HFFc6 (cell line): ENCODE results near the gene IRX4. TPM values are rescaled to one million over a fixed set of nuclear protein-coding genes. Genes with fewer than 3 reads are reported as not detected.
A peak's percentile ranks its signal among the peaks of the same experiment; 100 is the strongest.

Experiments
- DNase-seq: peaks from one replicate; pipeline ENCODE4 v3.0.0-alpha.2; 2018
- H3K27ac Mint-ChIP-seq: 2 replicates; pipeline ENCODE4 v1.8.0; 2020; ENCODE audit warnings: mild to moderate bottlenecking, mixed read lengths
- H3K27me3 Mint-ChIP-seq: 2 replicates; pipeline ENCODE4 v1.8.0; 2021; ENCODE audit warnings: mild to moderate bottlenecking, moderate library complexity, mixed read lengths; ENCODE audit not compliant: insufficient read depth
- H3K36me3 Mint-ChIP-seq: 2 replicates; pipeline ENCODE4 v1.8.0; 2021; ENCODE audit warnings: low read depth, mixed read lengths
- H3K4me1 Mint-ChIP-seq: 2 replicates; pipeline ENCODE4 v1.8.0; 2020; ENCODE audit warnings: low read depth, mixed read lengths
- H3K4me3 Mint-ChIP-seq: 2 replicates; pipeline ENCODE4 v1.8.0; 2020; ENCODE audit warnings: mild to moderate bottlenecking, moderate library complexity, mixed read lengths
- H3K9me3 Mint-ChIP-seq: 2 replicates; pipeline ENCODE4 v1.8.0; 2020; ENCODE audit warnings: mild to moderate bottlenecking, mixed read lengths
- CTCF ChIP-seq: fragments of 200-600 bp; sonication (generic); IDR thresholded peaks from 2 replicates; pipeline ENCODE4 v1.5.0; 2021; ENCODE audit warnings: antibody characterized with exemption, mild to moderate bottlenecking
- total RNA-seq, 6 experiments: library from RNA; stranded (reverse); fragmentation: NEBNext Ultra II Directional; extraction: Animal tissue kit (Norgen Biotek cat#: 25700); gene quantifications; 2 replicates in 1 of 6; 3 replicates in 5 of 6; pipeline ENCODE4 v1.2.3, GENCODE V29; 2021

Gene IRX4
- total RNA-seq, 6 experiments from 2014 or later = not detected

GRCh38 chr5:1885868-1886845, 3.4 kb upstream of the IRX4 start:
- no peaks in the 10 kb centered on the region for H3K36me3 Mint-ChIP-seq
- H3K4me1 Mint-ChIP-seq = no peaks in the 10 kb centered on the region
- no peaks in the 10 kb centered on the region for H3K9me3 Mint-ChIP-seq
- peaks cover 39% of the 10 kb centered on the region for H3K27me3 Mint-ChIP-seq
- H3K27ac Mint-ChIP-seq = no peak overlapping the region
- TF ChIP-seq CTCF = no peak
- no peak for DNase-seq
- H3K4me3 Mint-ChIP-seq = no peak overlapping the region

DNA sequence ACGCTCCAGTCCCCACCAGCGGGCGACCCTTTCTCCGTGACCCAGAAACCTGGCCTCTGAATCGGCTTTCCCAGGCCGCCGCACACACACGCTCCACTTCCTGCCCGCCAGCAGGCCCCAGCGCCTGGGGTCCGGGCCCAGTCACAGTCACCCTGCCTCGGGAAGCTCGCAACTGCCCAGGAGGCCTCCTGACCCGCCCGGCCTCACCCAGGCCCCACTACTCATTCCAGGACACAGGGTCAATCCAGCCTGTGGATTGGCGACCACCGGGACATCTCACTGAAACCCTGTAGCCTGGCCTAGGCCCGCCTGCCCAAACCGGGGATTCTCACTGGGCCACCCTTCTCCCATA, 2.7 kb upstream of the IRX4 start:
- H3K4me3 Mint-ChIP-seq = no peak overlapping the region
- no peak overlapping the region for H3K27ac Mint-ChIP-seq
- TF ChIP-seq CTCF = no peak
- DNase-seq = no peak
- no peaks in the 10 kb centered on the region for H3K36me3 Mint-ChIP-seq
- H3K4me1 Mint-ChIP-seq = no peaks in the 10 kb centered on the region
- H3K9me3 Mint-ChIP-seq = no peaks in the 10 kb centered on the region
- peaks cover 33% of the 10 kb centered on the region for H3K27me3 Mint-ChIP-seq

GRCh38 chr5:1884678-1885403, 2.1 kb upstream of the IRX4 start:
- Mint-ChIP-seq H3K27ac (no peak overlapping the region), H3K4me3 (no peak overlapping the region), H3K4me1 (no peaks in the 10 kb centered on the region), H3K9me3 (no peaks in the 10 kb centered on the region), H3K36me3 (no peaks in the 10 kb centered on the region), H3K27me3 (peaks cover 37% of the 10 kb centered on the region)
- TF ChIP-seq CTCF = no peak
- no peak for DNase-seq

DNA sequence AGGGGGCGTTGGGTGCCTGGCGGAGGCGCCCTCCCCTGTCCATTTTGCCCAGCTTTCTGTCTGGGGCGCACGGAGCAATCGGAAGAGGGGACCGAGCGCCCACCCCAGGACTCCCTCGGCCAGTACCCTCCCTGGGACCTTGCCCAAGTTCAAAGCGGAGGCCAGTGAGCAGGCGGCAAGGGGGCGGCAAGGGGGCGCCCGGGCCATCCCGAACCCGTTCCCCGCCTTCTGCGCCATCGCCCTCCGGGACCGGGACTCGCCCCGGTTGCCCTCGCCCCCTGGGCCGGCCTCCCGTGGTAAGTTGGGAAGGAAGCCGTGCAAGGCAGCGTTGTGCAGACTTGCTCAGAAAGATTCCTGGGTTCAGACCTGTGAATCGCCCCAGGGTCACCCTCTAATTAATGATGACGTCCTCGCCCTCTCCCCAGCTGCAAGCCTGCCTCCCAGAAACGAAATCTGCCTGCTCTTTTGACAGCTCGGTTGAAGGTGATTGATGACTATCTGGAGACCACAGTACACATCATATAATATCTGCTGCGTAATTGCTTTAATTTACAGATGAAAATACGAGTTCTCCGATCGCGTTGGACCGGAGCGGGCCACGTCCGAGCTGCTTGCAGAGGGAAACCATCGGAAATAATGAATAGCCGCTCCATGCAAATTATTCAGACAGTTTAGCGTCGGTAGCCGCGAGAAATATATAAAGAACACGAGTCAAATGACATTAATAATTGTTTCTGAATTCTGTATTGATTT, 1.4 kb upstream of the IRX4 start:
- TF ChIP-seq CTCF = no peak
- Mint-ChIP-seq H3K27ac (no peak overlapping the region), H3K27me3 (peaks cover 40% of the 10 kb centered on the region), H3K4me1 (no peaks in the 10 kb centered on the region), H3K4me3 (no peak overlapping the region), H3K9me3 (no peaks in the 10 kb centered on the region), H3K36me3 (no peaks in the 10 kb centered on the region; the same call in 1 of the 2 replicates)
- DNase-seq = no peak

DNA sequence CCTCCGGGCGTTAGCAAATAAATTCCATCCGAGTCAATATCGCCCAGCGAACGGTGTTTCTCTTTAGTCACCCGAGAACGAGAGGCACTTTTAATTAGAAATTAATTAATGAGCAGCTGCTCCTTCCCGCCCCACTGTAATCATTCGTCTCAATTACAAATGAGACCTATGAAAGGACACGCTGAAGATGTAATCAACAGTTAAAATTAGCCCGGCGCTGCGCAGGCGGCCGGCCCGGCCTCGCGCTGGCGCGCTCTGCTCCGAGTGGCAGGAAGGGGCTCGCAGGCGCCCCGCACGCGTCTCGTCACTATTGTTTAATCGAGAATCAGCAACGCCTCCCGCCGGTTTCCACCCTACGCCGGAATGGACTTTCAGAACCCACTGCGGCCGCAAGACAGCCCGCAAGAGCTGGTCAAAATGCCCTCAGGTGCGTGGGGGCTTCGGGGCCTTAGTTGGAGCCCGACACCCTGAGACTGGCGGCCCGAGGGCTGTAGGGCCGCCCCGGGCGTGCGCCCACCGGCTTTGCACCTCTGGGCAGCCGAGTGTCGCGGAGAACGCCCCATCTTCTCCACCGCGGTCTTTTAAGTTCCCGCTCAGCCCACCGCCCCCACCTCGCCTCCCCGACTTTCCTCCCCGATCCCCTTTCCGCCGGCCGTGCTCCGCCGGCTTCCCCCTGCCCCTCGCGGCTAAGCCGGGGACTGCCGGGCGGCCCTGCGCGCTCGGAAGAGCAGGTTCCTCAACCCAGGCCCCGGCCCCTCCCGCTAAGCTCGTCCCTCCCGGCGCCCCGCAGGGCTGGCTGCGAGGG, 597 bp upstream of the IRX4 start:
- no peak overlapping the region for H3K27ac Mint-ChIP-seq
- peaks cover 41% of the 10 kb centered on the region for H3K27me3 Mint-ChIP-seq
- 0 out of 2 replicates have a peak, but pooled peaks have one; percentile 37 for TF ChIP-seq CTCF
- no peak overlapping the region for H3K4me3 Mint-ChIP-seq
- DNase-seq = no peak
- H3K9me3 Mint-ChIP-seq = no peaks in the 10 kb centered on the region
- no peaks in the 10 kb centered on the region; the same call in 1 of the 2 replicates for H3K36me3 Mint-ChIP-seq
- H3K4me1 Mint-ChIP-seq = no peaks in the 10 kb centered on the region
